Dedifferentiated amniotic fluid mesenchymal stem cell (primary cell): ENCODE data around the gene ARID1B.

Source experiments
- DNase-seq: peaks from one replicate; pipeline ENCODE4 v3.0.0-alpha.2; 2016; ENCODE audit errors: extremely low spot score

The ARID1B gene

GRCh38 chr6:156773935-156774852 is 3.0 kb upstream of the ARID1B start:
- no peak for DNase-seq

GRCh38 chr6:156774863-156775405 is 2.2 kb upstream of the ARID1B start:
- no peak for DNase-seq

- DNase-seq, result no peak
Observed at GRCh38 chr6:156775717-156776116, 1.5 kb upstream of the ARID1B start.

GRCh38 chr6:156776470-156776839 is 723 bp upstream of the ARID1B start:
- no peak for DNase-seq

- no peak for DNase-seq
Observed at GRCh38 chr6:156777577-156778453, 637 bp downstream of the ARID1B start.

GRCh38 chr6:156778454-156779205 is 1.5 kb downstream of the ARID1B start:
- DNase-seq, result no peak

- DNase-seq, result no peak
Observed at GRCh38 chr6:156779206-156780094, 2.3 kb downstream of the ARID1B start.

- peak; percentile 92 for DNase-seq
Observed at GRCh38 chr6:156780102-156780641, 3.0 kb downstream of the ARID1B start.

- DNase-seq, result no peak
Observed at GRCh38 chr6:156780962-156781853, 4.0 kb downstream of the ARID1B start.

GRCh38 chr6:156781861-156782631 is 4.9 kb downstream of the ARID1B start:
- DNase-seq, result no peak

GRCh38 chr6:156782691-156783320 is 5.6 kb downstream of the ARID1B start:
- DNase-seq, result no peak

GRCh38 chr6:156783958-156784357 is 6.8 kb downstream of the ARID1B start:
- DNase-seq, result no peak

GRCh38 chr6:156786652-156787051 is 9.5 kb downstream of the ARID1B start:
- DNase-seq, result no peak

- no peak for DNase-seq
Observed at GRCh38 chr6:156787569-156788492, 10.7 kb downstream of the ARID1B start.

- no peak for DNase-seq
Observed at GRCh38 chr6:156789081-156789943, 12.1 kb downstream of the ARID1B start.
